Choroid plexus epithelial cell (primary cell): ENCODE measurements around the gene SLFN12.
"Not testable (repeated sequence)": the region's sequence is repeated elsewhere in the genome, so short reads cannot be mapped to it uniquely, and the experiment has no call there.

ENCODE experiments used
- DNase-seq: peaks from one replicate; pipeline ENCODE4 v3.0.0-alpha.2; 2010; ENCODE audit warnings: low read depth
- H3K4me3 ChIP-seq: 2 replicates; pipeline ENCODE4 v1.5.1; 2011; ENCODE audit warnings: low read depth, mild to moderate bottlenecking, control low read depth, low read length, moderate library complexity
- TF ChIP-seq, protein P1 (sequence below): conservative IDR thresholded peaks from 2 replicates; pipeline ENCODE4 v1.5.1; 2011; ENCODE audit warnings: low read depth, mild to moderate bottlenecking, control low read depth, inconsistent platforms, low read length, moderate library complexity

SLFN12 gene

DNA sequence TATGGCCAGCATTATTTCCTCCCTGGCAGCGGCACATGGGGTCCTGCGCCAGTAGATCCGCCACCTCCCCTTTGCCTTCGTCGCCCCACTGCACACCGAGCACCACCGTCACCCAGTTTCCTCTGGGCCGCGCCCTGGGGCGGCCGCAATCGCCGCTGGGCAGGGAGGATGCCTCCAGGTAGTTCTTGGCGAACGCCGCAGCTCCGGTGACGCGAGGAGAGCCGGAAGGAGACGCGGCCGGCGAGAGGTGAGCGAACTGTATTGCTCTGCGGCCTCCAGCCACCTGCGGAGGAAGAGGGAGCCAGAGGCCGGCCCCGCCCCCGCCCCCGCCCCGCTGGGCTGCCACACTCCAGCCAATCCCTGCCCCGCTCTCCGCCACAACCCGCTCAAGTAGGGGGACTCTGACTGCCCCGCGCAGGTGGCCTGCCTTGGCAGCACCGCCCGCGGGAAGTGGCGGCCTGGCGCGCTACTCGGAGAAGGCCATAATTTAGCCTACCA, 28.1 kb upstream of the SLFN12 start:
- DNase-seq, result no peak
- H3K4me3 ChIP-seq, result no peak overlapping the region
- TF ChIP-seq, protein P1, sequence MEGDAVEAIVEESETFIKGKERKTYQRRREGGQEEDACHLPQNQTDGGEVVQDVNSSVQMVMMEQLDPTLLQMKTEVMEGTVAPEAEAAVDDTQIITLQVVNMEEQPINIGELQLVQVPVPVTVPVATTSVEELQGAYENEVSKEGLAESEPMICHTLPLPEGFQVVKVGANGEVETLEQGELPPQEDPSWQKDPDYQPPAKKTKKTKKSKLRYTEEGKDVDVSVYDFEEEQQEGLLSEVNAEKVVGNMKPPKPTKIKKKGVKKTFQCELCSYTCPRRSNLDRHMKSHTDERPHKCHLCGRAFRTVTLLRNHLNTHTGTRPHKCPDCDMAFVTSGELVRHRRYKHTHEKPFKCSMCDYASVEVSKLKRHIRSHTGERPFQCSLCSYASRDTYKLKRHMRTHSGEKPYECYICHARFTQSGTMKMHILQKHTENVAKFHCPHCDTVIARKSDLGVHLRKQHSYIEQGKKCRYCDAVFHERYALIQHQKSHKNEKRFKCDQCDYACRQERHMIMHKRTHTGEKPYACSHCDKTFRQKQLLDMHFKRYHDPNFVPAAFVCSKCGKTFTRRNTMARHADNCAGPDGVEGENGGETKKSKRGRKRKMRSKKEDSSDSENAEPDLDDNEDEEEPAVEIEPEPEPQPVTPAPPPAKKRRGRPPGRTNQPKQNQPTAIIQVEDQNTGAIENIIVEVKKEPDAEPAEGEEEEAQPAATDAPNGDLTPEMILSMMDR, result no peak

DNA sequence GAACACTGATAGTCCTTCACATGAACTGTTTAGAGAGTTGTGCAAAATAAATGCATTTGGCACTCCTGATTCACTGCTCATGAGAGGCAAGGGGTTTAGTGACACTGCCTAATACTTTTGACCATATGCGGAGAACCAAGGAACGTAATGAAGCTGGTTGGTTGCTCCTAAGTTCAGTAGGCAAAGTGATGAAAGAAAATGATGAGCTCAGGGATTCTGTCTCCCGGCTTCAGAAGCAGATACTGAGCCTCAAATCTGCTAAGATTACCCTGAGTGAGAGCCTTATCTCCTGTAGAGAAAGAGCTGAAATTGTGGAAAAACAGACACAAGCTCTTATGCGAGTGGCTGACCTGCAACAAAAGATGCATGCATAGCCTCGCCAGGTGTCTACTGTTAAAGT, 21.7 kb upstream of the SLFN12 start:
- not testable (repeated sequence) for DNase-seq, H3K4me3 ChIP-seq

DNA sequence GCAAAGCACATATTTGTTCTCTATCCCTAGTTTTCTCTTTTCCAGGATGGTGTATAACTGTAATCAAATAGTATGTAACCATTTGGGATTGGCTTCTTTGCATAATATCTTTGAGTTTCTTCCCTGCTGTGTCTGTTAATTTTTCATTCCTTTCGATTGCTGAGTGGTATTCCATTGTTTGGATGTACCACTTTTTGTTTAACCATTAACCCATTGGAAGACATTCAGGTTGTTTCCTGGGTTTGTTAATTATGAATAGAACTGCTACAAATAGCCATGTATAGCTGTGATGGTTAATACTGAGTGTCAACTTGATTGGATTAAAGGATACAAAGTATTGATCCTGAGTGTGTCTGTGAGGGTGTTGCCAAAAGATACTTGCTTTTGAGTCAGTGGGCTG, 20.9 kb upstream of the SLFN12 start:
- no peak for DNase-seq
- TF ChIP-seq, protein P1, result no peak

DNA sequence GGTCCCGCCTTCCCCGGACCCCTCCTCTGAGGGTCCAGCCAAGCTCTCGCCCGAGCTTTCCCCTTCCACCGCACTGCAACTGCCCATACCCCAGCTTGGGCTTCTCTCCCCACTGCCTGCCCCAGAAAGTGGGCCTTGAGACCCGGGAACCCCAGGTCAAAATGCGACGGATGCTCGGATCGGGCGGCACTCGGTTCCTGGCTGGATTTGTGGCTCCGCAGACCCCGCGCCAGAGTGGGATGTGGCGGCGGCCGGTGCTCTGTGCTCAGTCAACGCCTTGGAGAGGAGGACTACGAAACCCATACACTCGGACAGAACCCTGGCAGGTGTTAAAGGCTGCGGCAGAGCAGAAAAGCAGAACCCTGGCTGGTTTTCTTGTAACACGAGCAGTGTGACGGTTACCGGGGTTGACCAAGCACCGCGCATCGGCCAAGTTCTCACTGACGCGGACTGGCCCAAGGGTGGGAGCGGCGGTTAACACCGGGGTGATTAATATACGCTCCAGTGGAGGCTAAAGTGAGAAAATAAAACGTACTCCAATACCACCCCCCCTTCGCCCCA, 17.2 kb upstream of the SLFN12 start:
- DNase-seq, result peak; percentile 23
- TF ChIP-seq, protein P1, result no peak
- H3K4me3 ChIP-seq, result peak overlapping the region; percentile 34

More for the DNA sequence above, 20.9 kb upstream of the SLFN12 start:
- H3K4me3 ChIP-seq, result no peak overlapping the region

DNA sequence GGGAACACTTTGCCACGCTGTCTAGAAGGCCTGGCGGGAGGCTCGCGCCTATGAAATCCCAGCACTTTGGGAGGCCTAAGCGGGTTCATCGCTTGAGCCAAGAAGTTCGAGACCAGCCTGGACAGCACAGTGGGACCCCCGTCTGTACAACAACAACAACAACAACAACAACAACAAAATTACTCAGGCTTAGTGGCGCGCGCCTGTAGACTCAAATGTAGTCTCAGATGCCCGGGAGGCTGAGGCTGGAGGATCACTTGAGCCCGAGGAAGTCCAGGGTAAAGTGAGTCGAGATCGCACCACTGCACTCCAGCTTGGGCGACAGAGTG, 16.6 kb upstream of the SLFN12 start:
- TF ChIP-seq, protein P1, result no peak
- DNase-seq, result no peak
- peak overlapping the region; percentile 57 for H3K4me3 ChIP-seq

DNA sequence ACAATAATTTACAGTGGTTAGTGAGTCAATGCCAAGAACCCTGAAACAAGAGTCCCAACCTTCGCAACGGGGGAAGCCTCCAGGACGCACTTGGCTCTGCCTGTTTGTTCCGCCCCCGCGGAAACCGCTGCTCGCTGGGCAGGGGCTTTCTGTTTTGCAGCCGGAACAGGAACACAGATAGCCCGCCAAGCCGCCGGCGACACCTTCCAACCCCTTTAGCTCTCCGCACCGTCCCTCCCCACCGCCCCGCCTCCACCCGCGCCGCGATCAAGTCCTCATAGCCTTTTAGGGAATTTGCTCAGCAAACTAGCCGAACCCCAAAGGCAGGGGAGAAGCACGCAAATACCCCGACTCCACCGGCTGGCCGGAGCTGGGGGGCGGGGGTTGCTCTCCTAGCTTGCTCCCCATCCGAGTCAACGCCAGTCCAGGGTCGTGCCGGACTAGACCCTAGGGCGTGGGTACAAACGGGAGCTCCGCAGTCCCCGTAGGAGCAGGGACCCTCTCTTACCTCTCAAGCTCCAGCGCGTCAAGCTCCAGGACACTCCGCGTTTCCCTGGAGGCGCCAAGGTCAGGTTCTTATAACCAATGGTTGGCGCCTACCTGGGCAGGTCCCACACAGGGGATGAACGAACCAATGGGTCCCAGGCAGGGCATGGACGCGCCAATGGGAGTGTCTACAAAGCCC, 16.1 kb upstream of the SLFN12 start, which contains the start of gene SLFN13:
Gene SLFN13 (minus strand): TSS at position 553 of the 685 bp plus-strand sequence. CDS start 3,086 bp downstream, outside the sequence.
- DNase-seq, result peak; percentile 60
- TF ChIP-seq, protein P1, result no peak
- peak within 1 kb of the TSS; percentile 57 for H3K4me3 ChIP-seq

DNA sequence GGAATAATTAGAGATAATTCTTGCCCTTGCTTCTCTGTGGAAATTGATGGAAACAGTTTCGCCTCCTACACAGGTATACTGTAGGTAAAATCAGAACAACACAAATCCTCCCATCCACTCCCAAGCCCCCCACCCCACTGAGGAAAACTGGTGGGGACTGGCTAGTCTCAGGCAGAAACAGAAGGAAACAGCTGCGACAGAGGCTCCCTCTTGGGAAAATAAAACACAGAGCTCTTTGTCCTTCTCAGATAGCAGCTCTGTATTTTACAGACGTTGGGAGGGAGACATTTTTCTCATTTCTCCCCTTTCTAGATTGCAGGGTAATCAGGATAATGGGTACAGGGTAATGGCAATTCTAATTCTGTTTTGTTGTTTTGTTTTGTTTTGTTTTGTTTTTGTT, 15.2 kb upstream of the SLFN12 start:
- no peak overlapping the region for H3K4me3 ChIP-seq
- TF ChIP-seq, protein P1, result no peak
- DNase-seq, result no peak
